HUES6 (cell line): ENCODE data around the gene NSRP1.
"Not testable (repeated sequence)": the region's sequence is repeated elsewhere in the genome, so short reads cannot be mapped to it uniquely, and the experiment has no call there.

Experiments used
- H3K27ac ChIP-seq: 2 replicates; pipeline ENCODE4 v1.7.0; 2013; ENCODE audit warnings: low read depth, mild to moderate bottlenecking, low read length, inconsistent platforms
- H3K27me3 ChIP-seq: 2 replicates; pipeline ENCODE4 v1.6.1; 2013; ENCODE audit warnings: low read length; ENCODE audit not compliant: control insufficient read depth, insufficient read depth
- H3K36me3 ChIP-seq: 2 replicates; pipeline ENCODE4 v1.6.1; 2013; ENCODE audit warnings: low read length; ENCODE audit not compliant: control insufficient read depth, insufficient read depth
- H3K4me1 ChIP-seq: 2 replicates; pipeline ENCODE4 v1.6.1; 2013; ENCODE audit warnings: low read length; ENCODE audit not compliant: control insufficient read depth, insufficient read depth
- H3K4me3 ChIP-seq: 2 replicates; pipeline ENCODE4 v1.5.1; 2013; ENCODE audit warnings: low read depth, low read length
- H3K9ac ChIP-seq: one replicate; pipeline ENCODE4 v1.6.1; 2013; ENCODE audit warnings: mild to moderate bottlenecking, low read length
- H3K9me3 ChIP-seq: 2 replicates; pipeline ENCODE4 v1.6.1; 2013; ENCODE audit warnings: low read depth, low read length; ENCODE audit not compliant: control insufficient read depth, insufficient read depth

The NSRP1 gene

GRCh38 chr17:30186761-30187160 lies 70.1 kb downstream of the NSRP1 start:
- no peaks in the 10 kb centered on the region for H3K9me3 ChIP-seq
- no peak overlapping the region for H3K4me3 ChIP-seq
- H3K36me3 ChIP-seq: peaks cover 47% of the 10 kb centered on the region
- no peak overlapping the region for H3K27ac ChIP-seq
- H3K9ac ChIP-seq: no peak overlapping the region
- no peaks in the 10 kb centered on the region for H3K4me1 ChIP-seq
- H3K27me3 ChIP-seq: no peaks in the 10 kb centered on the region

DNA sequence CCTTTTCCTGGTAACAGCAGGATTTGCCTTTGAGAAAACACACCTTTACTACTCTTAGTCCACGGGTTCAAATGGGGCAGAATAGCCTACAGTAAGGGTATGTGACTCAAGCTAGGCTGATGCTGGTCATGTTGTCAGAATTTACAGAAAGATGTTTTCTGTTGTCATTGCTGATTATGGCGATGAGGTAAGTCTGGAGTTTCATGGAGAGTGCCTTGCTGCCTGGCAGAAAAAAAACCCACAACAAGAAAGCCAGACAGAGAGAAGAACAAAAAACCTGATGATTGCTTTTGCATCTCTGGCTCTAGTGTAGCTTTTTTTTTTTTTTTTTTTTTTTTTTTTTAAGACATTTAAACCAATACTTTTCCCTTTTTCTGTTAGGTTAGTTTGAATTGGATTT lies 71.0 kb downstream of the NSRP1 start:
- Histone ChIP-seq H3K4me1 (no peaks in the 10 kb centered on the region), H3K36me3 (peaks cover 40% of the 10 kb centered on the region), H3K9ac (no peak overlapping the region), H3K9me3 (no peaks in the 10 kb centered on the region), H3K4me3 (no peak overlapping the region), H3K27ac (no peak overlapping the region), H3K27me3 (no peaks in the 10 kb centered on the region)

DNA sequence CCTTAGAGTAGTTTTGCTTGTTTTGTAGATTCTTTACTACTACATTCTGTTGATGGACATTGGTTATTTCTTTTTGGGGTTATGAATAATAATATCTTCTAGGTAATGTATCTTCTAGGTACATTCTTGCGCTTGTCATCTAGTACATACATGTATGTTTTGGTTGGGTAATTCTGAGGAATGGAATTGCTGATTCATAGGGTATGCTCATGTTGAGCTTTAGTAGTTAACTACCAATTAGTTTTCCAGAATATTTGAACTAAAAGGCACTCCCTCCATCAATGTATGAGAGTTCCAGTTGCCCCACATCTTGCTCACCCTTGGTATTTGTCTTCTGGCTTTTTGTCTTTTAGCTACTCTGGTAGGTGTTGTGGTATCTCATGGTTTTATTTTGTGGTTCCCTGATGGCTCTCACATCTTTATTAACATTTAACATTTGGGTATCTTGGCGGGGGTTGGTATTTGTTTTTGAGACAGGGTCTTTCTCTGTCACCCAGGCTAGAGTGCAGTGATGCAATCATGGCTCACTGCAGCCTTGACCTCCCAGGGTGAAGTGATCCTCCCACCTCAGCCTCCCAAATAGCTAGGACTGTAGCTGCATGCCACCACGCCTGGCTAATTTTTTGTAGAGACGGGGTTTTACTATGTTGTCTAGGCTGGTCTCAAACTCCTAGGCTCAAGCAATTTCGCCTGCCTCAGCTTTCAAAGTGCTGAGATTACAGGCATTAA lies 71.8 kb downstream of the NSRP1 start:
- no peaks in the 10 kb centered on the region for H3K27me3 ChIP-seq

DNA sequence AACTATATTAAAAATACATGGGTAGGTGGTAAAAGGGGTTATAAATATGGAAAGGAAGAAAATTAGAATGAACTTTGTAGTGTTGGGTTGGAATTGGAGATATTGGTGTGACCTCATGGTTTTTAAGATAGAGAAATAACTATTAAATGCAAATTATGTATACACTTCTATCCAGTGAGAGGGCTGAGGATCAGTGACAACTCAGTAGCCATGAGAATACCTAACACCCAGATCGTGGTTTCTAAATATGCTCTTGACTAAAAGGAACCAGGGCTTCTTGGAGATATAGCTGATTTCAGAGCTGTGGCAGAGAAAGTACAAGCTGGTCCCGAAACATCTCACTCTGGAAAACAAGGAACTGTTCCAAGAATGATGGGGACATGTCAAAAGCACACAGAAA lies 74.5 kb downstream of the NSRP1 start:
- Histone ChIP-seq H3K27me3 (no peaks in the 10 kb centered on the region), H3K27ac (no peak overlapping the region), H3K36me3 (peaks cover 8% of the 10 kb centered on the region), H3K4me3 (no peak overlapping the region), H3K4me1 (no peaks in the 10 kb centered on the region), H3K9me3 (no peaks in the 10 kb centered on the region), H3K9ac (no peak overlapping the region)

More for the DNA sequence above, 71.8 kb downstream of the NSRP1 start:
- Histone ChIP-seq H3K36me3 (peaks cover 35% of the 10 kb centered on the region), H3K4me3 (no peak overlapping the region), H3K9ac (no peak overlapping the region), H3K4me1 (no peaks in the 10 kb centered on the region), H3K9me3 (no peaks in the 10 kb centered on the region), H3K27ac (no peak overlapping the region)

GRCh38 chr17:30196504-30196903 lies 79.9 kb downstream of the NSRP1 start:
- Histone ChIP-seq H3K9ac (no peak overlapping the region), H3K4me1 (no peaks in the 10 kb centered on the region), H3K27me3 (no peaks in the 10 kb centered on the region), H3K36me3 (no peaks in the 10 kb centered on the region), H3K9me3 (no peaks in the 10 kb centered on the region), H3K27ac (no peak overlapping the region), H3K4me3 (no peak overlapping the region)

GRCh38 chr17:30197416-30197815 lies 80.8 kb downstream of the NSRP1 start:
- Histone ChIP-seq H3K27ac (no peak overlapping the region), H3K9me3 (no peaks in the 10 kb centered on the region), H3K27me3 (no peaks in the 10 kb centered on the region), H3K4me3 (no peak overlapping the region), H3K9ac (no peak overlapping the region), H3K36me3 (no peaks in the 10 kb centered on the region), H3K4me1 (no peaks in the 10 kb centered on the region)

GRCh38 chr17:30199600-30199999 lies 83.0 kb downstream of the NSRP1 start:
- H3K27me3 ChIP-seq: no peaks in the 10 kb centered on the region

GRCh38 chr17:30200106-30200505 lies 83.5 kb downstream of the NSRP1 start:
- Histone ChIP-seq H3K9ac (no peak overlapping the region), H3K4me1 (0 out of 2 replicates have a peak, but pooled peaks cover 6% of the 10 kb centered on the region), H3K27me3 (no peaks in the 10 kb centered on the region), H3K36me3 (no peaks in the 10 kb centered on the region), H3K9me3 (no peaks in the 10 kb centered on the region), H3K4me3 (no peak overlapping the region), H3K27ac (no peak overlapping the region)

More at GRCh38 chr17:30199600-30199999, 83.0 kb downstream of the NSRP1 start:
- Histone ChIP-seq H3K27ac (no peak overlapping the region), H3K9ac (no peak overlapping the region), H3K4me1 (0 out of 2 replicates have a peak, but pooled peaks cover 6% of the 10 kb centered on the region), H3K36me3 (no peaks in the 10 kb centered on the region), H3K9me3 (no peaks in the 10 kb centered on the region), H3K4me3 (no peak overlapping the region)

DNA sequence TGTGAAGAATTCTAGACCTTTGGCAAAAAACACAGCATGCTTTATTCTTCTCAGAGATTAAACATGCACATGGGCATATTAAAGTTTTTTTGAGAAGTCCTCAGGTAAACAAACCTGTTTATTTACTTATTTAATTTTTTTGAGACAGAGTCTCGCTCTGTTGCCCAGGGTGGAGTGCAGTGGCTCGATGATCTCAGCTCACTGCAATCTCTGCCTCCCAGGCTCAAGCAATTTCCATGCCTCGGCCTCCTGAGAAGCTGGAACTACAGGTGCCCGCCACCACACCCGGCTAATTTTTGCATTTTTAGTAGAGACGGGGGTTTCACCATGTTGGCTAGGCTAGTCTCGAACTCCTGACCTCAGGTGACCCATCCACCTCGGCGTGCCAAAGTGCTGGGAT lies 84.0 kb downstream of the NSRP1 start:
- H3K9ac ChIP-seq, H3K27me3 ChIP-seq, H3K4me1 ChIP-seq, H3K27ac ChIP-seq, H3K4me3 ChIP-seq, H3K9me3 ChIP-seq, H3K36me3 ChIP-seq: not testable (repeated sequence)

GRCh38 chr17:30203471-30203981 lies 86.9 kb downstream of the NSRP1 start:
- H3K27me3 ChIP-seq: no peaks in the 10 kb centered on the region
- no peaks in the 10 kb centered on the region for H3K9me3 ChIP-seq
- no peak overlapping the region for H3K4me3 ChIP-seq
- H3K4me1 ChIP-seq: 0 out of 2 replicates have a peak, but pooled peaks cover 6% of the 10 kb centered on the region
- H3K27ac ChIP-seq: no peak overlapping the region
- H3K36me3 ChIP-seq: no peaks in the 10 kb centered on the region
- no peak overlapping the region for H3K9ac ChIP-seq

DNA sequence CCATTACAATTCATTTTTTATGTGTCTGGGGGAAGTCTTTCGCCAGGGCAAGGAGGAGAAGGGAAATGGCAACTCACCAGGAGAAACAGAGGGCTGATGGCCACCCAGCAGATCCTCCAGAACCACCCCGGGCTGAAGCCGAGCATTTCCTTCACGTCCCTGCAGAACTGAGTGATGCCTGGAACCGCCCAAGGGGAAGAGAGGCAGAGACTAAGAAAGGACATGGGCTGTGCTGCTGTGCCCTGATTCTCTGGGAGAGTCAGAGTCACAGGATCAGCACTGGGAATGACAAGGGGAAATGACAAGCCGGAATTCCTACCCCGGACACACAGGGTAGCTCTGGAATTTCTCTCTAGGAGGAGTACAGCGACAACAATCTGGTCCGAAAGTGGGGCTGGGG lies 91.0 kb downstream of the NSRP1 start:
- no peak overlapping the region for H3K27ac ChIP-seq
- no peaks in the 10 kb centered on the region for H3K27me3 ChIP-seq
- no peak overlapping the region for H3K4me3 ChIP-seq
- H3K36me3 ChIP-seq: no peaks in the 10 kb centered on the region
- H3K9ac ChIP-seq: no peak overlapping the region
- 0 out of 2 replicates have a peak, but pooled peaks cover 6% of the 10 kb centered on the region for H3K4me1 ChIP-seq
- no peaks in the 10 kb centered on the region for H3K9me3 ChIP-seq
